ENCODE data around the gene PTPN4.

- TF ChIP-seq EZH2phosphoT487 (IDR thresholded peaks at IDR 0.05; ENCODE audit: borderline replicate concordance, low read depth, low read length) (no peak), CTCF (conservative IDR thresholded peaks at IDR 0.05; ENCODE audit: low read length) (no peak)
These were observed 104.6 kb downstream of the PTPN4 start for GRCh38 chr2:119864318-119864717.

Measured in OCI-LY7 (cell line).